Left lobe of liver (tissue), 2 donors: Measurements from ENCODE around the gene UPF3B. TPM values are rescaled to one million over a fixed set of nuclear protein-coding genes. Genes with fewer than 3 reads are reported as not detected.
"Not testable (repeated sequence)": the region's sequence is repeated elsewhere in the genome, so short reads cannot be mapped to it uniquely, and the experiment has no call there.

Experiments used
- ATAC-seq: fragments of 200-7000 bp; cut with Tn5 transposase; one replicate; pipeline ENCODE4 v1.9.1; 2020; ENCODE audit warnings: mild to moderate bottlenecking, moderate library complexity
- DNase-seq: peaks from one replicate; pipeline ENCODE4 v3.0.0-alpha.2; 2020; ENCODE audit warnings: low spot score
- total RNA-seq: library from RNA; stranded (reverse); gene quantifications from one replicate; pipeline ENCODE4 v1.2.1, GENCODE V29; 2021
- donor health status: DM: no; HTN: no; CAD: no; lungs with moderate emphysema.
- donor health status: DM: no; HTN: yes; CAD: no.

The UPF3B gene, protein sequence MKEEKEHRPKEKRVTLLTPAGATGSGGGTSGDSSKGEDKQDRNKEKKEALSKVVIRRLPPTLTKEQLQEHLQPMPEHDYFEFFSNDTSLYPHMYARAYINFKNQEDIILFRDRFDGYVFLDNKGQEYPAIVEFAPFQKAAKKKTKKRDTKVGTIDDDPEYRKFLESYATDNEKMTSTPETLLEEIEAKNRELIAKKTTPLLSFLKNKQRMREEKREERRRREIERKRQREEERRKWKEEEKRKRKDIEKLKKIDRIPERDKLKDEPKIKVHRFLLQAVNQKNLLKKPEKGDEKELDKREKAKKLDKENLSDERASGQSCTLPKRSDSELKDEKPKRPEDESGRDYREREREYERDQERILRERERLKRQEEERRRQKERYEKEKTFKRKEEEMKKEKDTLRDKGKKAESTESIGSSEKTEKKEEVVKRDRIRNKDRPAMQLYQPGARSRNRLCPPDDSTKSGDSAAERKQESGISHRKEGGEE
- total RNA-seq, result 2.9 TPM

DNA sequence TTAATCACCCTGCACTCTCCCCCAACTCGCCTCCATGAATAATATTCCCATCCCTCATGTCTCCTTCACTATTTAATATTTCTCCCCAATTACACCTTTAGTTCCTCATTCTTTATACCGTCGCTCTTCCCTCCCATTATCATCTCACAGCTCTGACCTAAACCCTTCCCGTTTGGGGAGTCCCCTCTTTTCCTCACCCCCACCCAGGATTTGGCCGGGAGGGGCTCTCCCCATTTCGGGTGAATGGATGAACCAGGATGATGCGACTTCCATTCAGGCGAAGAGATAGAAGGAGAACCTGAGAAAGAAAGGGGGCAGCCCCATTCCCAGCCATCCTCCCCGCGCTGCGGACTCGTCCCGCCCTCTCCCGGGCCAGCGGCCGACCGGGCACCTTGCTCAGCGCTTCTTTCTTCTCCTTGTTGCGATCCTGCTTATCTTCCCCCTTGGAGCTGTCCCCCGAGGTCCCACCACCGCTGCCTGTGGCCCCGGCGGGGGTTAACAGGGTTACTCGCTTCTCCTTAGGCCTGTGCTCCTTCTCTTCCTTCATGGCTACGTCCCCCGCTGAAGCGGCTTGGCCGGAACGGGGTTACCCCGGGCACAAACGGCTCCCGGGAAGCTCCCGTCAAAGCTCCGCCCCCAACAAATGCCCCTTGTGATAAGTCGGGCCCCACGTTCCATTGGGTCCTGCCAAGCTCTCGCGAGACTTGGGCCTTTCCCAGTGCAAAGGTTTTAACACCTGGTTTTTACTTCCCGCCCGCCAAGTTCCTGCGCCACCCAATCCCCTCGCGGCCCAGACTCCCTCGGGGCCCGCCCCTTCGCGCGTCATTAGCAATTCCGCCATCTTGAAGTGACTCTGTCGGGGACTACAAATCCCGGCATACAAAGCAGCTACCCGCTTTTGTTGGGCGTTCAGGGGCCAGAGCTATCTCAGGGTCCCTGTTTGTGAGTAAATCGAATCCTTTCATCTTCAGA is at the start of gene UPF3B:
UPF3B (minus strand) TSS at position 582 of the 972 bp plus-strand sequence; CDS start at position 547, 35 bp downstream.
- ATAC-seq (peak; percentile 97), DNase-seq (peak; percentile 96)

DNA sequence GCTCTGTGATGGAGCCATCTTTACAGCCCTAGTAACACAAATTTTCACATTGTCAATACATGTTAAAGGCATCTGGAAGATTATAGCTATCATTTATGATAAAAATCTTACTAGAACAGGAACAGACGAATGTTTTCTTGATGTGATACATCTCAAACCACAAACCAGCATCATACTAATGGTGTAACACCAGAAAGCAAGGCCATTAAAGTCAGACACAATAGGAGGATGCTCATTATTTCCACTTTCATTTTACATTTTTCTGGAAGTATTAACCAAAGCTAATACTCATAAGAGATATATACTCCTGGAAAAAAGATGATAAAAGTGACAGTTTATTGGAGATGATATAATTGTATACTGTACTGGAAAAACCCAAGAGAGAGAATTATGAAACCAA is 48.2 kb upstream of the UPF3B start:
- ATAC-seq (no peak), DNase-seq (no peak)

DNA sequence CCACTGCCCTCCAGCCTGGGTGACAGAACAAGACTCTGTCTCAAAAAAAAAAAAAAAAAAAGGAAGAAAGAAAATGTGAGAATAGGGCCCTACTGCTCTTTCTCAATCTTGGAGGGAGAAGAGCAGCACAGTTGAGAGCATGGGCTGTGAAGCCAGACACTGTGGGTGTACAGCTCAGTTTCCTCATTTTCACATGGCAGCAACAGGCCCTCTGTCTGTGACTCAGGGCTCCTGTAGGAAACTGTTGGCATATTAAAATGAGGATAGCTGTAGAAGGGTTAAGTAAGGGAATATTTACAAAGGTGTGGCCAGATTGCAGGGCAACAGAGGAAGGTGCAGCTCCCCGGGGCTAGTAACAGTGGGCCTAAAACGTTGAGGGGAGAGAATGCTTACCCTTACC is 46.4 kb upstream of the UPF3B start:
- no peak for DNase-seq

DNA sequence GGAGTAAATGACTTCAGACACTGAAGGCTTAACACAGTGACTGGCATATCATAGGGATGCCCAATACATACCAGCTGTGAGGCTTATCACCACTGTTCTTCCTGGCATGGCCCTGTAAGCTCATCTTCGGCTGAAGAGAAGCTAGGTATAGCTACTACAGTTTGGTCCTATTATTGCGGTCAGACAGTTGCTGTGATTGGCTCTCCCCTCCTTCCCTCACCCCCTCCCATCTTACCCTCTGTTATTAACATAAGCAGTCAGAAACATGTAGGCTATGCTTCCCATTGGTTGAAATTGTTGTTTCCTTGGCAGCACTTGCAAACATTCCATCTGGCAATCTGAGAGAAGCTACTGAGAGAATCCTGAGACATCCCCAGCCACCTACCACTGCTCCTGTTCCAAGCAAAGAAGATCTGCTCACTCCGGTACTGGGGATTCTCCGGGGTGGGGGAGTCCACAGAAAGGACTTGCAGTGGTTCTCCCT is 43.1 kb upstream of the UPF3B start, which contains the start of gene AKAP14:
AKAP14 (plus strand) TSS at position 51 of the 484 bp plus-strand sequence. CDS start 7,331 bp downstream, outside the sequence.
- no peak for ATAC-seq

More for the DNA sequence above, 46.4 kb upstream of the UPF3B start:
- no peak for ATAC-seq

DNA sequence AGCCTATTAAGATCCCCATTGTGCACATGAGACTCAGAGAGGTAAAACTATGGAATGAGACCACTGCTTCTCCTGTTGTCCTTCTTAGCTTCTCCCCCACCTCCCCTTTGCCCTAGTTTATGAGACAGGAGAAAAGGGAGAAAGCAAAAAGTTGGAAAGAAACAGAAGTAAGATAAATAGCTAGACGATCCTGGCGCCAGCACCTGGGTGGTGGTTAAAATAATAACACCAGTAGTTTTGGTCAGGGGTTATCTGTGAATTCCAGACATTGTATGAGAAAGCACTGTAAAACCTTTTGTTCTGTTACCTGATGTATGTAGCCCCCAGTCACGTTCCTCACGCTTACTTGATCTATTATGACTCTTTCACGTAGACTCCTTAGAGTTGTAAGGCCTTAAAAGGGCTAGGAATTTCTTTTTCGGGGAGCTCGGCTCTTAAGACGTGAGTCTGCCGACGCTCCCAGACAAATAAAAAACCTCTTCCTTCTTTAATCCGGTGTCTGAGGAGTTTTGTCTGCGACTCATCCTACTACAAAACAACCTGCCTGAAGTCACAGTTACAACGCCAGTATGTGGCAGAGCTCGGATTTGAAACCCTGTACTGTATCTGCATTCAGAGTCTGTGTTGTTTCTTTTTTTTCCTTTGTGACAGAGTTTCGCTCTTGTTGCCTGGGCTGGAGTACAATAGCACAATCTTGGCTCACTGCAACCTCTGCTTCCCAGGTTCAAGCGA is 39.4 kb upstream of the UPF3B start:
- not testable (repeated sequence) for DNase-seq, ATAC-seq

More for the DNA sequence above, 43.1 kb upstream of the UPF3B start, which contains the start of gene AKAP14:
- DNase-seq, result no peak

DNA sequence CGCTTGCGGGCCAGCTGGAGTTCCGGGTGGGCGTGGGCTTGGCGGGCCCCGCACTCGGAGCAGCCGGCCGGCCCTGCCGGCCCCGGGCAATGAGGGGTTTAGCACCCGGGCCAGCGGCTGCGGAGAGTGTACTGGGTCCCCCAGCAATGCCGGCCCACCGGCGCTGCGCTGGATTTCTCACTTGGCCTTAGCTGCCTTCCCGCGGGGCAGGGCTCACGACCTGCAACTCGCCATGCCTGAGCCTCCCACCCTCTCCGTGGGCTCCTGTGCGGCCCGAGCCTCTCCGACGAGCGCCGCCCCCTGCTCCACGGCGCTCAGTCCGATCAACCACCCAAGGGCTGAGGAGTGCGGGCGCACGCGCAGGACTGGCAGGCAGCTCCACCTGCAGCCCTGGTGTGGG is 37.9 kb upstream of the UPF3B start:
- not testable (repeated sequence) for DNase-seq, ATAC-seq

DNA sequence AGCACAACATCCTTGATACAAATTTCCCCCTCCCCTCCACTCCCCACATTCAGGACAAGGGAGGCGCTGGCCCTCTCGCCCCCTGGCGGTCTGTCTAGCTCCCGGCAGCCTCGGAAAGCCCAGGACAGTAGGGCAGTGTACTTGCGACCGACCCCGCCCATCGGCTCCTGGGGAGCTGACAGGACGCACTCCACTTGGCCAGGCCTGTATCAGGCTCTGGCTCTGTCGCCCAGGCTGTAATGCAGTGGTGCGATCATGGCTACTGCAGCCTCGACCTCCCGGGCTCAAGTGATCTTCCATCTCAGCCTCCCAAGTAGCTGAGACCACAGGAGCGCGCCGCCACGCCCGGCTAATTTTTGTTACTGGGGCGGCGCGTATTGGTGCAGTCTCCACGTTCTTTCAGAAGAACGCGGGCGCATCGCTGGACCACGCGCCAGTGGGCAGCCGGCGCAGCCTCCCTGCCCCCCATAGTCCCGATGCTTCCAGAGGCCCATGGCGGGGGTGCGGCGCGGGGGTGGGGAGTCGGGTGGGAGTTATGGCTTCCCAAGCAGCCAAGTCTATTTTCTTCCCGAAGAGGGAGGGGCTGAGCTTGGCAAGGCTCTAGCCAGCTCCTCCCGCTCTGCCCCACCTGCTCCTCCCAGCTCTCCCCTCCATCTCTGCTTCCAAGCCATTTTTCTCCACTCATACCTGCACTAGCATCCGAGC is 35.1 kb upstream of the UPF3B start:
- ATAC-seq, result peak; percentile 96
- peak; percentile 52 for DNase-seq

DNA sequence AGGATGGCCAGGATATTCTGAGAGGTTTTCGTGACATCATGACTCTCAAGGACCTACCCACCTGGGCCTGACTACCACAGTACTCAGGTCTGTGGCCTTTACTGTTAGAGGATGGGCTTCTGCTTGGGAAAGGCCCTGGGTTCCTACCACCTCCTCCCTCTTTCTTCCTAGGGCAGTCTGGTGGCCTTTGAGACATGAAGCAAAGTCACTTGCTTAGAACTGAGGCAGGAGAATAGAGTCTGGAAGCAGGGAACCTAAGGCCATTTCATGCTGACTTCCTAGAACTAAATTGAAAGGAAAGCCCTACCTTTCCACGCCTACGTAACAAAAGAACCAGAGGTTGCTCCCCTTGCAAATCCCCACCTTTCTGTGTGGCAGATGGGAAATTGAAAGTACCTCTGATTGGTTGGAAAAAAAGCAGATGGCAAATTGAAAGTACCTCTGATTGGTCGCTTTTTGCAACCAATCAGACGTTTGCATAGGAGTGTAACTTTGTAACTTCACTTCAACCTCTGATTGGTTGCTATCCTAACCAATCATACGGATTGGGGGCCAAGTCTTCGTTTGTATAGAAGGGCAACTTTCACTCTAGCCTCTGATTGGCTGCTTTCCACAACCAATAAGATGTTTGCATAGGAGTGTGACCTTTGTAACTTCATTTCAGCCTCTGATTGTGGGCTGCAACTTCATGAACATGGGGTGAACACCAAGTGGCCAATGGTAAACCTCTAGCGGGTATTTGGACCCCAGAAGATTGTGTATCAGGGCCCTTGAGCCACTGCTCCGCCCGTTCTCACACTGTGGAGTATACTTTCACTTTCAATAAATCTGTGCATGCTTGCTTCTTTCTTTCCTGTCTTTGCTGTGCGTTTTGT is 33.0 kb upstream of the UPF3B start:
- peak; percentile 62 for ATAC-seq
- DNase-seq, result no peak

DNA sequence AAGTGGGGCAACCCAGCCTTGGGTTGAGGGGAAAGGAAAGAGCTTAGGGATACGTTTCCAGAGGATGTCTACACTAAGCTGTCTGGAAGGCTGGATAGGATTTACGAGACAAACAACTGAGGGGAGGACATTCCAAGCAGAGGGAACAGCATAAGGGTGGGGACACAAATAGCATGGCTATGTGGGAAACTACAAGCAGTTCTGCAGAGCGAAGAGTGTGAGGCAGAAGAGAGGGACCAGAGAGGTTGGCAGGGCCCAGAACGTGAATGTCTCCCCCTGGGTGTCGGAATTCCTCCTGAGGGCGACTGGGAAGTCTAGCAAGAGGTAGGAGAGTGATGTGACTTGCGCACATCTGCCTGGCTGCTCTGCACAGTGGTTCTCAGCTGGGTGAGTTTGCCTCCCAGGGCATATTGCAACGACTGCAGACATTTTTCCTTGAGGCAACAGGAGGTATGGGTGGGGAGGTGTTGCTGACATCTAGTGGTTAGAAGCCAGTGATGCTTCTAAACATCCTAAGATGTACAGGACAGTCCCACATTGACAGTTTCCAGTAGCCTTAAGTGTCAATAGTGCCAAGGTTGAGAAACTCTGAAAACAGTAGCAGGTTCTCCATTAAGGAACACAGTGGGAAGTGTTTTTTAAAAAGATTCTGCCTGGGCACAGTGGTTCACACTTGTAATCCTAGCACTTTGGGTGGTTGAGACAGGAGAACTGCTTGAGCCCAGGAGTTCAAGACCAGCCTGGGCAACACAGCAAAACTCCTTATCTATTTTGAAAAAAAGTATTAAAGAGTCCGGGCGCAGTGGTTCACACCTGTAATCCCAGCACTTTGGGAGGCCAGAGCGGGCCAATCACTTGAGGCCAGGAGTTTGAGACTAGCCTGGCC is 28.0 kb upstream of the UPF3B start:
- no peak for DNase-seq
- peak; percentile 95 for ATAC-seq

DNA sequence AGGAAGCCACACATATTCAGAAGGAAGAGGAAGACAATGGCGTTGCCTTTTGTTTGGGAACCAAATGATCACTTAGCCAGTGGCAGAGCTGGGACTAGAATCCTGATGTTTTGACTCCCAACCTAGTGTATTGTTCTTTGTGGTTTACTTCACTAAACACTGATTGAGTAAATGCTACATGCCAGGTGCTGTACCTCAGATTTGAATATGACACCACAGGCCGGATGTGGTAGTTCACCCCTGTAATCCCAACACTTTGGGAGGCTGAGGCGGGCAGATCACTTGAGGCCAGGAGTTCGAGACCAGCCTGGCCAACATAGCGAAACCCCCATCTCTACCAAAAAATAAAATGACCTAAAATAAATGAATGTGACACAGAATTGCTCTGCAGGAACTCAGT is 27.3 kb upstream of the UPF3B start:
- ATAC-seq (no peak), DNase-seq (no peak)

DNA sequence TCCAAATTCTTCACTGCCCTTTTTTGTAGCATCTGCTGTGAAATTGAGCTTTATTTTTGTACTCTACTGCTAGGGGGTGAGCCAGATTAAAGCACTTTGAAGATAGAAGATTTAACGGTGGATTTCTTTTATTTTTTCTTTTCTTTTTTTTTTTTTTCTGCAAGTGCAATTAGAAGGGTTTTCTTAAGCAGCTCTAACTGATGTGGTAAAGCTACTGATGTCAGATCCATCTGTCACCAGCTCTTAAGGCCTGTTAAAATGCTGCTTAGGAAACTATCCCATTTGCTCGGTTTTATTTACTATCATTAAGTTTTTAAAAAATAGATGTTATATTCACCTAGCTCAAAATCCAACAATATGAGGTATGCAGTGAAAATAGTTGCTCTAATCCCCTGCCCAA is 26.0 kb upstream of the UPF3B start:
- DNase-seq (no peak), ATAC-seq (no peak)

DNA sequence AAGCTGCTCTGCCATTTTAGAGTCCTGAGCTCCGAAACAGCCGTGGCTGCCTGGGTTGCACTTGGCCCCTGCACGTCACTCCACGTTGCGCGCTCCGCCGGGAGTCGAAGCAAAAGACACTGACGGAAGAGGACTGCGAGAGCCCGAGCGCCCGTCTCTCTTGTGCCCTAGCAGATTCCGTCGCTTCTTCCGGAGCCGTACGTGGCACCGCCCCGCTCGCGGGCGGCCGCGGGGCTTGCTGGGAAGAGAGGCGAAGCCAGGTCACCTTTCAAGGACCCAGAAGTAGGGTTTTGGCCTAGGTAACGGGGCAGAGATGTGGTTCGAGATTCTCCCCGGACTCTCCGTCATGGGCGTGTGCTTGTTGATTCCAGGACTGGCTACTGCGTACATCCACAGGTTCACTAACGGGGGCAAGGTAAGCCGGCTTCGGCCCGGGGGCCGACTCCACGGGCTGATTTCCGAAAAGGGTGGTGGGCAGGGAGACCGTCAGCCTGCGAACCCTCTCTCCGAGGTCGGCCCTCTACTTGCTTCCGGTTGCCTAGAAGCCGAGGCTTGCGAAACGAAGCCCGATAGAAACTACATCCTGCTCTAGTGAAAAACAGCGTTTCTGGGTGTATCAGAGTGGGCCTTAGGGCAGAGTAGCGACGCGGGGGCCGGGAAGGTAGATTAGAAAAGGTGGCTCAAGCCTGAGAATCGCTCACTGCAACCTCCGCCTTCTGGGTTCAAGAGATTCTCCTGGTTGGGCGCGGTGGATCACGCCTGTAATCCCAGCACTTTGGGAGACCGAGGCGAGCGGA is 19.0 kb upstream of the UPF3B start, which contains the start of the genes NDUFA1 and RNF113A:
NDUFA1 (plus strand) TSS at position 234 of the 797 bp plus-strand sequence; CDS start at position 314, 80 bp downstream.
RNF113A (minus strand) TSS at position 135 of the 797 bp plus-strand sequence; CDS start at position 15, 120 bp downstream.
- DNase-seq, result peak; percentile 90

DNA sequence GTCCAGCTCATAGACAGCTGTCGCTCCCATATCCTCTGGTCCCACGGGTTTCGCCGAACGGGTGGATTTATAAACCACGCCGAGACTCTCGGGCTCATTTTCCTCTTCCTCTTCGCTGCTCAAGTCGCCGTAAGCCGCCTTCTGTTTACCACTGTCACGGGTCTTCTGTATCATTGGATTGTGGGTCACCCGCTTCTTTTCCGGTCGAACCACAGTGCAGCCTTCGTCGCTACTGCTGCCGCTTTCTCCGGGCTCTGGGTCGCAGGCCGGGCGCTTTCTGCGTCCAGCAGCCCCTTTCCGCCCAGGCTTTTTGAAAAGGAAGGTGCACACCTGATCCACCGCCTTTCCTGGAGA is 18.5 kb upstream of the UPF3B start:
- ATAC-seq, result peak; percentile 65
- DNase-seq, result no peak

More for the DNA sequence above, 19.0 kb upstream of the UPF3B start, which contains the start of the genes NDUFA1 and RNF113A:
- ATAC-seq, result peak; percentile 96

DNA sequence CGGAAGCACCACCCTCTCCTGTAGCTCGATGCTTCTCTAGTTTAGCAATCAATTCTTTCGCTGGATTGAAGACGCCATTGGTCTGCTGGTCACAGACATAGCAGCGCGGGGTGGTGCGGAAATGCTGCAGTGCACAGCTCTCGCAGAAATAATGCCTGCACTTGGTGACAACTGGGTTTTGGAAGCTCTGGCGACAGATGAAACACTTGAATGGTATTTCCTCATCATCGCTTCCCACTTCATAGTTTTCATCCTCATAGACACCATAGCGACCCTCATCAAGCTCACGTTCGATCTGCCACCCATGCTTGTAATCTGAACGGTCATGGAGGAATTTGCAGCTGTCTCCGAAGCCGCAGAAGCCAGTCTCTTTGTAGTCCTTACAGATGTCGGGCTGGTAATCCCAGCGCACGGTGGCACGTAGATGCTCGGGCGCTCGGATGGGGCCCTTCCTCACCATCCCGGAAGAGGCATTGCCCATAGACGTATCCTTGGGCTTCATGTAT is 17.9 kb upstream of the UPF3B start:
- peak; percentile 28 for ATAC-seq
- no peak for DNase-seq

DNA sequence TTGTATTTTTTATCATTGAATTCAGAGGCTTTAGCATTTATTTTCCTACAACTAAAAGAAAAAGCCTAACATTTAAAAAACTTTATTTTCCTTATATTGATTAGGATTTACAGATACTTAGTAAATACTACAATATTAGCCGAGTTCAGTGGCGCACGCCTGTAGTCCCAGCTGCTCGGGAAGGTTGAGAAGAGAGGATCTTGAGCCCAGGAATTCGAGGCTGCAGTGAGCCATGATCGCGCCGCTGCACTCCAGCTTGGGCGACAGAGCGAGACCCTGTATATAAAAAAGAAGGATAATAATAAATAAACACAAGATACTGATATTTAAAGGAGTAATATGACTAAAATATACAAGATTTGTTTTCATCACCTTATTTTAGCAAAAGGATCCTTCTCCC is 681 bp upstream of the UPF3B start:
- no peak for DNase-seq

DNA sequence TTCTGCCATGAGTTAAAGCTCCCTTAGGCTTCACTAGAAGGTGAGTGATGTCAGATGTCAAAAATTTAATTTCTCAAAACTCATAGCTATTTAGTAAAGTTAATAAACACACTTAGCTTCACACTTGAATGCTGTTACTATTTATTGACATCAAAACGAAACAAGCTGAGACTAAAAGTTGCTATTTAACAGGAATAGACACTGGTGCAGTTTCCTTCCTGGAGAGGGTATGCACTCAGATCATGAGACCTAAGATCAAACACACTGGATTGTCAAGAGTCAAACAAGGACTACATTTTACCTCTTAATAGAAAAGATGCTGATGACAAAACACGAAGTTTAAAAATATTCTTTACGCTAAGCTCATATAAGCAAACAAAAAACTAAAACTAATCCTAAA is 18.9 kb downstream of the UPF3B start:
- DNase-seq (no peak), ATAC-seq (no peak)

More for the DNA sequence above, 681 bp upstream of the UPF3B start:
- ATAC-seq, result no peak
